HTR-8/SVneo (cell line): ENCODE measurements around the gene TREML4.

Experiments
- DNase-seq: peaks from one replicate; pipeline ENCODE4 v3.0.0; 2011; ENCODE audit warnings: low spot score, mixed read lengths; ENCODE audit not compliant: insufficient read length
- FAIRE-seq: peaks from 2 replicates; lab custom pipeline; 2011; peaks lifted over from hg19 to GRCh38; lab: Jason Lieb, UNC

Gene TREML4

DNA sequence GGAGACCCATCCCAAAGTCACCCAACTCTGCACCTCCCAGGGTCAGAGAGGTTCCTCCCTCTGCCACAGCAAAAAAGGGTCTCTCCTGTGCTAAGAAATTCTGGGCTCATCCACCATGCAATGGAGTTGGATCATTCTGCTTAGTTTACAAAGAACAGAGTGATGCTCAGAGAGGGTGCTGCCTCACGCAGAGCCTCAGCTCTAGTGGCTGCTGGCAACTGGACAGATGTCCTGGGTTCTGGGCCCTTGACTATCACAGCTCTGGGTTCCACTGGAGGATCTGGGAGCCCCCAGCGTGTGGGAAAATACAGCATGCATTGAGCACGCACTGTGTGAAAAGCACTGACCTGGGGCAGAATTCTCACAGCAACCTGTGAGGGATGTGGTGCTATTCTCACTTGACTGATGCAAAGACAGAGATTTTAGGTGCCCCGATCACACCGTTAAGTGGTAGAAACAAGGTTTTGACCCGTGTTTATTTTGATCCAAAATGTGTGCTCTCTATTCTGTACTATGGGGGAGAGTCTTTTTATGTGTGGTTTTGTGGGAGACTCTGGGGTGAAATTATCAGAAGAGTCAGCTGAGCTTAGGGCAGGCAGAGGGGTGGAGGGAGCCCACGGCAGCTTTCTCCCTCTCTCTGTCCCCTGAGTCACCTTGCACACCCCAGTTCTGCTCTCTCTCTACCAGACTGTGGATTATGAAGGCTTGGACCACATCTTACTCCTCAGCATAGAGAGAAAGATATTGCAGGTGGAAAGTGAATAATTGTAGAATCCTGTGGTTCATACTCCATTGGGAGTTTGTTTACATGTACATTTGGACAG is 19.9 kb downstream of the TREML4 start:
- no peak for FAIRE-seq
- DNase-seq: no peak

- no peak for DNase-seq
- no peak for FAIRE-seq
These were observed 24.4 kb downstream of the TREML4 start for GRCh38 chr6:41252401-41253169.

- FAIRE-seq (no peak), DNase-seq (no peak)
These were observed 27.0 kb downstream of the TREML4 start for GRCh38 chr6:41255110-41255509.

DNA sequence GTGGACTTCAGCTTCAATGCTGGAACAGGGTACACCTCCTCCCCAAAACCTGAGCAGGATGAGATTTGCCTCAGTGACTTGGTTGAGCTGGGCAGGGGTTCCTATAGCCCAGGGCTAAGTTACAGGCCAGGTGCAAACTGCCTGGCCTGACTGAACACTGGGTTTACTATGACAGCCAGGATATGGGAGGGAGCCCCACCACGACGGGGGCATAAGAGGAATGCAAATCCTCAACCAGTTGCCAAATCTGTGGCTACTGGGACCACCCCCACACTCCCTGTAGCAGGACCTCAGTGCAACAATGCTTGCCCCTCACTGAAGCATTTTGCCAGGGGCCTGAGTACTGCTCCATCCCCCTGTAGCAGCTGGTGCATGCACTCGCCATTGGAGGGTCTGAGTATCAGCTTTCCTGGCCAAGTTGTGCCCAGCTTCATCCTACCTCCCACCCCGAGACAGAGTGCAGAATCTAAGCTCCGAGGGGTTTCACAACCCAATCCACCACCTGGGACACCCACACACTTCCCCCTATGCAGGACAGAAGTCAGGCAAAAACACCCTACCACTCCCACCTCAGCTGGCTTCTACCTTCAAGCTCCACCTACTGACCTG is 27.6 kb downstream of the TREML4 start:
- FAIRE-seq: no peak

DNA sequence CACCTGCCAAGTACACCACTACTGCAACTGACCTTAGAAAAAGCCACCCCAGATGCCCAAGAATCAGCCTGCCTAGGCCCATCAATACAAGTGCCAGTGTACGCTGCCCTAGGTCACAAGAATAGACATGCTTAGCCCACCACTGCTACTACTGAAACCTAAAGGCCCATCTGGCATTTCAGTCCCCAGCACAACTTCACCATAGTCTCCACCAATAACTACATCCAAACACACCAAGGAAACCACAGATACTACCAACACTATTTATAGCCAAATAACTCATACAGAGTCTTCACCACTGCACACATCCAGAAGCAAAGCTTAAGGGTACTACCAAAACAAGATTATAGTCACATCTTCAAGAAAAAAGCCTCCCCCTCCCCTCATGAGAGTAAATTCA is 28.2 kb downstream of the TREML4 start:
- DNase-seq (no peak), FAIRE-seq (no peak)

More for the DNA sequence above, 27.6 kb downstream of the TREML4 start:
- DNase-seq: no peak

- DNase-seq: peak; percentile 41
- FAIRE-seq: no peak
These were observed 29.4 kb downstream of the TREML4 start for GRCh38 chr6:41257369-41258195.

DNA sequence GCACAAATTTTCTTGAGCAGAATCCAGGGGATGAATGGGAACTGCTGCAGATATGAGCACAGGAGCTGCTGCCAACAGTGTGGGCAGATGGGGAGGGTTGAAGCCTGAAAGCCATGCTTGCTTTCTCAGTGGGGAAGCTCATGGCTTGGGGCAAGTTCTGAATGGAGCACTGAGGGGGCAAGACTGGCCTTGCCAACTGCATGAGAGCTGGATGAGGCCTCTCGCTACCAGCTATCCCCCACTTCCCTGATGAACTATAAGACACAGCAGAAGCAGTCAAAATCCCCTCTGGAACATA is 30.0 kb downstream of the TREML4 start:
- FAIRE-seq: no peak

DNA sequence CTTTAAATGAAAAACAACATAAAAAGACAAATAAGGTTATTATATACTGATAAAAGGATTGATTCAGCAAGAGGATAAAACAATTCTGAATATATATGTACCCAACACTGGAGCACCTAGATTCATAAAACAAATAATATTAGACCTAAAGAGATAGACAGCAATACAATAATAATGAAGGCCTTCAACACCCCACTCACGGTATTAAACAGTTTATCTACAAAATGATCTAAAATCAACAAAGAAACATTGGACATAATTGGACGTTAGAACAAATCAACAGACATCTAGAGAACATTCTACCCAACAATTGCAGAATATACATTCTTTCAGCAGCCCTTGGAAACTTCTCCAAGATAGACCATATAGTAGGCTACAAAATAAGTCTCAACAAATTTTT is 34.3 kb downstream of the TREML4 start:
- DNase-seq (no peak), FAIRE-seq (no peak)

More for the DNA sequence above, 30.0 kb downstream of the TREML4 start:
- no peak for DNase-seq

DNA sequence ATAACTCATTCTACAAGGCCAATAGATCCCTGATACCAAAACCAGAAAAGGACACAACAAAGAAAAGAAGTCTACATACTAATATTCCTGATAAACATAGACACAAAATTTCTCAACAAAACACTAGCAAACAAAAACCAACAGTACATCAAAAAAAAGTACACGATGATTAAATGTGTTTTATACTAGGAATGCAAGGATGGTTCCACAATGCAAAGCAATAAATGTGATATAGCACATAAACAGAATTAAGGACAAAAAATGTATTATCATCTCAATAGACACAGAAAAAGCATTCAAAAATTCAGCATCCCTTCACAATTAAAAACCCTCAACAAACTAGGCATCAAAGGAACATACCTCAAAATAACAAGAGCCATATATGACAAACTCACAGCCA is 35.1 kb downstream of the TREML4 start:
- DNase-seq (no peak), FAIRE-seq (no peak)

GRCh38 chr6:41266541-41266940 is 38.4 kb downstream of the TREML4 start:
- no peak for FAIRE-seq

DNA sequence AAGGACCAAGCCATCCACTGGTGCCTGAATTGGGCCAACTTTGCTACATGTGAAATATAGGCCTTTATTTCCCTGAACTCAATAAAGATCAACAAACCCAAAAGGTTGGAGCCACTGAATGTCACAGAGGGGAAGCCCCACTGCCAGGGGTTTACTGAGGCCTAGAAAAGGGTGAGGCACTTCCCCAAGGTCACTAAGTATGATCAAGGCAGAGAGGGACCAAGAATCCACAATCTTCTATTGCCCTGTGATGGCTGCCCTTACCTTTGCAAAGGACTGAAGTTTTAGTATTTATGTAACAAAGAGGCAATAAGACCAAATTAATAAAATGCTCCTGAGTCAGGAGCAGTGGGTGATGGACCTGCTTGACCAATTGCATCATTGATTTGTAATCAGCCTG is 40.3 kb downstream of the TREML4 start:
- FAIRE-seq (no peak), DNase-seq (no peak)

More at GRCh38 chr6:41266541-41266940, 38.4 kb downstream of the TREML4 start:
- DNase-seq: no peak

DNA sequence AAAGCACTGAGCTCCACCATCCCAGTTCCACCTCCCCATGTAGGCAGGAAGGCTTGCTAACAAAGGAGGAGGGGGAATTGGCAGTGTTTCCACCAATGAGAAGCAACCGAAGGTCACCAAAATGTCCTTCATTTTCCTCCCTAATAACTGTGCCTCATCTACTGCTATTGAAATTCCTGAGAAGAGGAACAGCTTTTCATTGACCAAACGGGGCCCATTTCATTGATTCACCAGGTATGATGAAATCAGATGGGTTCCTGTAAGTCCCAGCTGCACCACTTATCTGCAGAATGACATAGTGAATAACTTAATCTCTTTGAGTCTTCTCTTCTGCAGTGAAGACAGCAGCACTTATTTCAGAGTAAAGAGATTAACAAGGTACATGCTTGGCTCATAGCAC is 41.0 kb downstream of the TREML4 start:
- no peak for DNase-seq
- FAIRE-seq: no peak

DNA sequence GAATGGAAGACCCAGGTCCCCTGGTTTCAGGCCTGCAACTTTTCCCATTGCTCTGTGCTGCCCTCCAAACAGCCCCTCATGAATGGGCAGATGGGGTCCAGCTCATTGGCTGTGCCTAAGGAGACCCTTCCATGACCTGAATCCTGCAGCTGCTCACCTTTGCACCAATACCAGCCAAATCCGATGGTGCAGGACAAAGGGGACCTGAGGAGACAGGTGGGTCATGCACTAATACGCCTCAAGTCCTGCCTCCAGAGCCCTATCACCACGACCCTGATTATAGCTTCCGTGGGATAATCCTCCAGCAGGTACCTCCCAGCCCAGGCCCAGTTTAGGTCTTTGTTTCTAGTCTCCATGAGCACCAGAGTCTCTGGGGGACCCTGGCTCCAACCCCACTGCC is 41.6 kb downstream of the TREML4 start:
- no peak for FAIRE-seq
- no peak for DNase-seq

DNA sequence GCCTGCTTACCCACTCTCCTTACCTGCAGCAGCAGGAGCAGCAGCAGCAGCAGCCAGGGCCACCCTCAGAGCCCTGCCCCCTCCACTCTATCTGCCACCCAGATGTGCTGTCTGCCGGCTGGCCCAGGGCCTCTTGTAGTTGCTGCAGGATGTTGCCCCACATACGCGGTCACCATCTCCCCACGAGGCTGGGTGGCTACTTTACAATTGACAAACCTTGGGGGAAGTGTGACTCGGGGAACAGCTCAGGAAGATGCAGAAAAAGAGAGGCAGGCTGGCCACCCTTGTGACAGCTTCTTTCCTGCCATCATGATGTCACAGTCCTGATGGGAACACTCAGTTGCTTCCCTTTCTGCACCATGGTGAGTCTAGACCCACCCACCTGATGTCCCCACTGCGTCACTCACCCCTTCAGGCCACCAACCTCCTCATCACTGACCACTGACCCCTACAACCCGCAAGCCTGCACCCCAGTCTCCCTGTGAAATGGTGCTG is 43.8 kb downstream of the TREML4 start:
- peak; percentile 48 for FAIRE-seq
- DNase-seq: no peak

GRCh38 chr6:41272591-41273240 is 44.6 kb downstream of the TREML4 start:
- FAIRE-seq: no peak

DNA sequence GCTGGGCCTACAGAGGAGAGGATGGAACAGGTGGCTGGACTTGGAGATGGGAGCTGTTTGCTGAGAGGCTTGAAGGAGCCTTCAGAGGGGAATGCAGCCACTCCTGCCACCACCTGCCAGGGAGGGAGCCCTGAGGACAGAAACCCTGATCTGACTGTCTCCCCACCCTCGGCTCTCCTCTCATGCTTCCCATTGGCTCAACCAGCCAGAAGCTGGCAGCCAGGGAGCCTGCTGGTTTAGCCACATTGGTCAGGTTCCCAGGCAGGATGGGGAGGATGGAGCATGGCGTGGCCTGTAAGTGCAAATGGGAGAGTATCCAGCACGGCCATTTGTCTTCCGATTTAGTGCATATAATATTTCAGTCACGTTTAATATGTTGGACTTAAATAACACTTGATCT is 45.6 kb downstream of the TREML4 start:
- DNase-seq (no peak), FAIRE-seq (no peak)

More at GRCh38 chr6:41272591-41273240, 44.6 kb downstream of the TREML4 start:
- no peak for DNase-seq

GRCh38 chr6:41274256-41274655 is 46.1 kb downstream of the TREML4 start:
- FAIRE-seq (no peak), DNase-seq (no peak)

DNA sequence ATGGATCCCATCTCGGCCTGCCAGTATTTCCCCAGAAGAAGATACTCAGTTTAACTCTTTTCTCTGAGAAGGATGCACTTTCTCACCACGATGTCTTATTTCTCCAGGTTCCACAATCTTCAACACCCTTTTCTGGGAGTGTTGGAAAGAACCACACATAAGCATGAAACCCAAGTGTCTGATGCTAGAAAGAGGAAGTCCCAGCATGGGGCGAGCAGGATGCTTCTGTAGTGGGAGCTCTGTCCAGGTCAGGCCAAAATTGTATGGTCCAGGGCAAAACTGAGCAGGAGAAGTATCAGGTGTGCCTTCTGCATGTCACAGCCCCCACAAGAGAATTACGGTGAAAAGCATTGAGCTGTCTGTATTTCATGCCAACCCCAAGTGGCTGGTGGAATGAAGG is 47.3 kb downstream of the TREML4 start:
- DNase-seq: no peak
- FAIRE-seq: no peak

DNA sequence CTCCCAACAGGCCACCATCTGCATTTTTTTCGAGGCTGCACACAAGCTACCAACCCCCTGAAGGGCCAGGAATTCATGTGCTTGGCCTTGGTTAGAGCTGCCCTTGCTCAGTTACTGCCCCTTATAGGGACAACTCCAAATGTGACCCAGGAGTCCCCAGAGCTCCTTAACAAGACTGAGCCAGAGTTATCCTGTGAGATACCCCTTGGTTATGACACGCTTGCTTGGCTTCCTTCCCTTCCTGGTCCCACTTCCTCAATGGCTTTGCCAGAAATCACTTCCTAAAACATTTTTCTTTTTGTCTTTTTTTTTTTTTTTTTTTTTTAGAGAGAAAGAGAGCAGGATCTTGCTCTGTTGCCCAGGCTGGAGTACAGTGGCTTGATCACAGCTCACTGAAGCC is 49.5 kb downstream of the TREML4 start:
- no peak for DNase-seq
- no peak for FAIRE-seq
